Stimulated activated CD8-positive, alpha-beta memory T cell treated with anti-CD3 and anti-CD28 coated beads, Interleukin-7, amount 100 ng/mL, for 1 hour (primary cell): ENCODE measurements around the gene SNPH.
A peak's percentile ranks its signal among the peaks of the same experiment; 100 is the strongest.

ENCODE experiments used
- DNase-seq, 2 donors: peaks; one replicate each; pipeline ENCODE4 v3.0.0-alpha.2; 2020; ENCODE audit warnings: low read depth in 2 of 2

Gene SNPH

GRCh38 chr20:1287306-1287705 lies 21.2 kb downstream of the SNPH start:
- DNase-seq, result no peak

GRCh38 chr20:1287787-1288569 lies 21.9 kb downstream of the SNPH start:
- DNase-seq, result no peak

- DNase-seq, result no peak
These were observed 25.2 kb downstream of the SNPH start for GRCh38 chr20:1291191-1291741.

- no peak for DNase-seq
These were observed 26.5 kb downstream of the SNPH start for GRCh38 chr20:1292620-1293019.

- no peak for DNase-seq
These were observed 27.7 kb downstream of the SNPH start for GRCh38 chr20:1293641-1294379.

- no peak for DNase-seq
These were observed 28.4 kb downstream of the SNPH start for GRCh38 chr20:1294497-1294896.

- no peak for DNase-seq
These were observed 29.3 kb downstream of the SNPH start for GRCh38 chr20:1295276-1295930.

GRCh38 chr20:1296117-1296610 lies 30.1 kb downstream of the SNPH start:
- no peak for DNase-seq

- DNase-seq, result no peak
These were observed 30.8 kb downstream of the SNPH start for GRCh38 chr20:1296922-1297321.

GRCh38 chr20:1297486-1297885 lies 31.4 kb downstream of the SNPH start:
- no peak for DNase-seq

- no peak for DNase-seq
These were observed 32.1 kb downstream of the SNPH start for GRCh38 chr20:1298166-1298565.

GRCh38 chr20:1298888-1299511 lies 32.9 kb downstream of the SNPH start:
- no peak for DNase-seq

- peak in 1 of 2 donors; percentile 7 for DNase-seq
These were observed 33.4 kb downstream of the SNPH start for GRCh38 chr20:1299522-1299921.

GRCh38 chr20:1300083-1300840 lies 34.2 kb downstream of the SNPH start:
- no peak for DNase-seq

- DNase-seq, result peak; percentile 7 to 32
These were observed 35.0 kb downstream of the SNPH start for GRCh38 chr20:1301031-1301529.

- DNase-seq, result no peak
These were observed 36.8 kb downstream of the SNPH start for GRCh38 chr20:1302685-1303541.

- no peak for DNase-seq
These were observed 38.8 kb downstream of the SNPH start for GRCh38 chr20:1304710-1305515.

- DNase-seq, result no peak
These were observed 39.6 kb downstream of the SNPH start for GRCh38 chr20:1305712-1306111.
